ENCODE data around the gene INTS3.

Gene INTS3

DNA sequence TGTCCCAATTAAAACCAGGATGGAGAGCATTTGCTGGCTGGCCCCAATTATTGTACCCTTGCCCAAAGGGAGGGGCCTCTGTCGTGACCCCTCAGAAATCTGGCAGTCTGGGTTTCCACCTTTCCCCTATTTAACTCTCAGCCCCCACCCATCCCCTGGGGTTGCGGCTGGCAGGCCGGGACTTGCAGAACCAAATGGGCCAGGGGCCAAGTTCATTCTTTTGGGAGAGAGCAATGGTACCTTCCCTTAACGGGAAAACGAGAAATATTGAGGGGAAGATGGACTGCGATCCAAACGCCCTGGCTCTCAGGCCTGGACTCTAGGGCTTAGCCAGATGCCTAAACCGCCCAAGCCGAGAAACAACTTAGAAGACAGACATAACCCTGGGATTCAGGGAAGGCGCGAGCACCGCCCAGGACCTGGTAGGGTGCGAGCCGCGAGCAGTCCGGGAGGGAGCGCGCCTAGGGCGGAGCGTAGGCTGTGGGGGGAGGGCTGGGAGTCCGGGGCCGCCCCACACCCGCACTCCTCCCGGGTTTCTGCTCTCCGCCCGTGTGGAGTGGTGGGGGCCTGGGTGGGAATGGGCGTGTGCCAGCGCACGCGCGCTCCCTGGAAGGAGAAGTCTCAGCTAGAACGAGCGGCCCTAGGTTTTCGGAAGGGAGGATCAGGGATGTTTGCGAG lies 47.1 kb downstream of the INTS3 start, which contains the start of gene SLC27A3 (continued):
- peak; percentile 94 for TF ChIP-seq ZNF600 (tag by site-specific recombination; IDR thresholded peaks at IDR 0.05)
- peak; percentile 51 for TF ChIP-seq ZNF341 (tag by site-specific recombination; IDR thresholded peaks at IDR 0.05; ENCODE audit: low read depth)
- peak; percentile 83; the same call in 1 of the 2 replicates for TF ChIP-seq ZXDB (tag by site-specific recombination; IDR thresholded peaks at IDR 0.05)
- peak; percentile 38; the same call in 1 of the 2 replicates for TF ChIP-seq ZNF610 (tag by site-specific recombination; IDR thresholded peaks at IDR 0.05; ENCODE audit: borderline replicate concordance)
- TF ChIP-seq KLF1 (tag by site-specific recombination; IDR thresholded peaks at IDR 0.05), result peak; percentile 93
- TF ChIP-seq ZNF843 (tag by site-specific recombination; IDR thresholded peaks at IDR 0.05), result peak; percentile 33; the same call in 1 of the 2 replicates
- peak; percentile 86 for TF ChIP-seq IKZF3 (tag by site-specific recombination; IDR thresholded peaks at IDR 0.05)
- TF ChIP-seq, protein P1, sequence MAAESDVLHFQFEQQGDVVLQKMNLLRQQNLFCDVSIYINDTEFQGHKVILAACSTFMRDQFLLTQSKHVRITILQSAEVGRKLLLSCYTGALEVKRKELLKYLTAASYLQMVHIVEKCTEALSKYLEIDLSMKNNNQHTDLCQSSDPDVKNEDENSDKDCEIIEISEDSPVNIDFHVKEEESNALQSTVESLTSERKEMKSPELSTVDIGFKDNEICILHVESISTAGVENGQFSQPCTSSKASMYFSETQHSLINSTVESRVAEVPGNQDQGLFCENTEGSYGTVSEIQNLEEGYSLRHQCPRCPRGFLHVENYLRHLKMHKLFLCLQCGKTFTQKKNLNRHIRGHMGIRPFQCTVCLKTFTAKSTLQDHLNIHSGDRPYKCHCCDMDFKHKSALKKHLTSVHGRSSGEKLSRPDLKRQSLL (tag by site-specific recombination; IDR thresholded peaks at IDR 0.05), result no peak
- no peak for TF ChIP-seq ZNF677 (tag by site-specific recombination; IDR thresholded peaks at IDR 0.05)
- TF ChIP-seq SP7 (tag by site-specific recombination; IDR thresholded peaks at IDR 0.05), result peak; percentile 43
- TF ChIP-seq ZNF211 (tag by site-specific recombination; IDR thresholded peaks at IDR 0.05; ENCODE audit: low read depth), result no peak
- TF ChIP-seq, protein P2, sequence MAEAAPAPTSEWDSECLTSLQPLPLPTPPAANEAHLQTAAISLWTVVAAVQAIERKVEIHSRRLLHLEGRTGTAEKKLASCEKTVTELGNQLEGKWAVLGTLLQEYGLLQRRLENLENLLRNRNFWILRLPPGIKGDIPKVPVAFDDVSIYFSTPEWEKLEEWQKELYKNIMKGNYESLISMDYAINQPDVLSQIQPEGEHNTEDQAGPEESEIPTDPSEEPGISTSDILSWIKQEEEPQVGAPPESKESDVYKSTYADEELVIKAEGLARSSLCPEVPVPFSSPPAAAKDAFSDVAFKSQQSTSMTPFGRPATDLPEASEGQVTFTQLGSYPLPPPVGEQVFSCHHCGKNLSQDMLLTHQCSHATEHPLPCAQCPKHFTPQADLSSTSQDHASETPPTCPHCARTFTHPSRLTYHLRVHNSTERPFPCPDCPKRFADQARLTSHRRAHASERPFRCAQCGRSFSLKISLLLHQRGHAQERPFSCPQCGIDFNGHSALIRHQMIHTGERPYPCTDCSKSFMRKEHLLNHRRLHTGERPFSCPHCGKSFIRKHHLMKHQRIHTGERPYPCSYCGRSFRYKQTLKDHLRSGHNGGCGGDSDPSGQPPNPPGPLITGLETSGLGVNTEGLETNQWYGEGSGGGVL (tag by site-specific recombination; IDR thresholded peaks at IDR 0.05), result peak; percentile 95
- 0 out of 2 replicates have a peak, but pooled peaks have one; percentile 10 for TF ChIP-seq PRDM1 (tag by site-specific recombination; IDR thresholded peaks at IDR 0.05)
- no peak for TF ChIP-seq ZNF473 (tag by site-specific recombination; IDR thresholded peaks at IDR 0.05)
- TF ChIP-seq ZSCAN30 (tag by site-specific recombination; IDR thresholded peaks at IDR 0.05), result no peak
- TF ChIP-seq ZBTB7A (tag by site-specific recombination; IDR thresholded peaks at IDR 0.05; ENCODE audit: low read depth), result peak; percentile 77; the same call in 1 of the 2 replicates
- TF ChIP-seq ZNF423 (tag by site-specific recombination; IDR thresholded peaks at IDR 0.05), result peak; percentile 63; the same call in 1 of the 2 replicates
- peak; percentile 79; the same call in 1 of the 2 replicates for TF ChIP-seq KLF7 (tag by site-specific recombination; IDR thresholded peaks at IDR 0.05; ENCODE audit: borderline replicate concordance)
- TF ChIP-seq ZNF426 (tag by site-specific recombination; IDR thresholded peaks at IDR 0.05), result no peak
- TF ChIP-seq ZNF24 (tag by site-specific recombination; IDR thresholded peaks at IDR 0.05), result peak; percentile 59; the same call in 1 of the 2 replicates

DNA sequence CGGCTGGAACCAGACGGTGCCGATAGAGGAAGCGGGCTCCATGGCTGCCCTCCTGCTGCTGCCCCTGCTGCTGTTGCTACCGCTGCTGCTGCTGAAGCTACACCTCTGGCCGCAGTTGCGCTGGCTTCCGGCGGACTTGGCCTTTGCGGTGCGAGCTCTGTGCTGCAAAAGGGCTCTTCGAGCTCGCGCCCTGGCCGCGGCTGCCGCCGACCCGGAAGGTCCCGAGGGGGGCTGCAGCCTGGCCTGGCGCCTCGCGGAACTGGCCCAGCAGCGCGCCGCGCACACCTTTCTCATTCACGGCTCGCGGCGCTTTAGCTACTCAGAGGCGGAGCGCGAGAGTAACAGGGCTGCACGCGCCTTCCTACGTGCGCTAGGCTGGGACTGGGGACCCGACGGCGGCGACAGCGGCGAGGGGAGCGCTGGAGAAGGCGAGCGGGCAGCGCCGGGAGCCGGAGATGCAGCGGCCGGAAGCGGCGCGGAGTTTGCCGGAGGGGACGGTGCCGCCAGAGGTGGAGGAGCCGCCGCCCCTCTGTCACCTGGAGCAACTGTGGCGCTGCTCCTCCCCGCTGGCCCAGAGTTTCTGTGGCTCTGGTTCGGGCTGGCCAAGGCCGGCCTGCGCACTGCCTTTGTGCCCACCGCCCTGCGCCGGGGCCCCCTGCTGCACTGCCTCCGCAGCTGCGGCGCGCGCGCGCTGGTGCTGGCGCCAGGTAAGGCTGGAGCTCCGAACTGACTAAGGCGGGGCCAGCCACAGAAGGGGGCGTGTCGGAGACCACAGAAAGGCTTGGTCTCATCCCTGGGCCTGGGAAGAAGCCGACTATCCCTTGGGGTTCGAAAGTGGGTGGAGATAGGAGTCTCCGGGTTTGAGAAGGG lies 47.8 kb downstream of the INTS3 start:
- POLR2A ChIA-PET, result interaction anchor here (0.5 to 1.6 kb wide), 18 partner anchors 8 to 226 kb away, joined by 3 to 9 read pairs (median 4); partner anchors contain the start of genes CHTOP, CREB3L4, INTS3 and JTB
- peak overlapping the region; percentile 74; the same call in 1 of the 2 replicates for H3K27ac ChIP-seq (ENCODE audit: extremely low read depth, low read depth, low read length)
- H3K4me1 ChIP-seq (ENCODE audit: control insufficient read depth, insufficient read depth, low read length), result peaks cover 8% of the 10 kb centered on the region
- CTCF ChIA-PET, result interaction anchor here (0.8 to 2.7 kb wide), 5 partner anchors 22 to 424 kb away, joined by 3 to 12 read pairs (median 5); partner anchors contain the start of gene RAB13
- no peaks in the 10 kb centered on the region for H3K9me3 ChIP-seq (ENCODE audit: control insufficient read depth, insufficient read depth, low read depth, low read length)
- peak overlapping the region; percentile 60 for H3K4me3 ChIP-seq (ENCODE audit: low read depth, low read length)
- peaks cover 0 to 44% of the 10 kb centered on the region in 2 experiments; a peak in 1 of 3 replicates for H3K36me3 ChIP-seq (ENCODE audit: control insufficient read depth in 2 of 2, insufficient read depth in 1 of 2, low read length in 2 of 2)
- TF ChIP-seq ZFP37 (tag by site-specific recombination; IDR thresholded peaks at IDR 0.05) (peak; percentile 85), ZXDB (tag by site-specific recombination; IDR thresholded peaks at IDR 0.05) (no peak; the same call in 1 of the 2 replicates), ZNF2 (tag by site-specific recombination; IDR thresholded peaks at IDR 0.05) (peak; percentile 90), ZIC2 (tag by site-specific recombination; IDR thresholded peaks at IDR 0.05) (peak; percentile 62), ZNF155 (tag by site-specific recombination; IDR thresholded peaks at IDR 0.05) (no peak), GLIS1 (tag by site-specific recombination; IDR thresholded peaks at IDR 0.05) (peak; percentile 79; the same call in 1 of the 2 replicates), ZBTB7A (tag by site-specific recombination; IDR thresholded peaks at IDR 0.05; ENCODE audit: low read depth) (peak; percentile 60), ZNF184 (tag by site-specific recombination; IDR thresholded peaks at IDR 0.05) (no peak)
- TF ChIP-seq, protein P3, sequence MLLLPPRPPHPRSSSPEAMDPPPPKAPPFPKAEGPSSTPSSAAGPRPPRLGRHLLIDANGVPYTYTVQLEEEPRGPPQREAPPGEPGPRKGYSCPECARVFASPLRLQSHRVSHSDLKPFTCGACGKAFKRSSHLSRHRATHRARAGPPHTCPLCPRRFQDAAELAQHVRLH (tag by site-specific recombination; IDR thresholded peaks at IDR 0.05), result no peak
- TF ChIP-seq, protein P4, sequence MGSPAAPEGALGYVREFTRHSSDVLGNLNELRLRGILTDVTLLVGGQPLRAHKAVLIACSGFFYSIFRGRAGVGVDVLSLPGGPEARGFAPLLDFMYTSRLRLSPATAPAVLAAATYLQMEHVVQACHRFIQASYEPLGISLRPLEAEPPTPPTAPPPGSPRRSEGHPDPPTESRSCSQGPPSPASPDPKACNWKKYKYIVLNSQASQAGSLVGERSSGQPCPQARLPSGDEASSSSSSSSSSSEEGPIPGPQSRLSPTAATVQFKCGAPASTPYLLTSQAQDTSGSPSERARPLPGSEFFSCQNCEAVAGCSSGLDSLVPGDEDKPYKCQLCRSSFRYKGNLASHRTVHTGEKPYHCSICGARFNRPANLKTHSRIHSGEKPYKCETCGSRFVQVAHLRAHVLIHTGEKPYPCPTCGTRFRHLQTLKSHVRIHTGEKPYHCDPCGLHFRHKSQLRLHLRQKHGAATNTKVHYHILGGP (tag by site-specific recombination; IDR thresholded peaks at IDR 0.05), result no peak
- TF ChIP-seq, protein P5, sequence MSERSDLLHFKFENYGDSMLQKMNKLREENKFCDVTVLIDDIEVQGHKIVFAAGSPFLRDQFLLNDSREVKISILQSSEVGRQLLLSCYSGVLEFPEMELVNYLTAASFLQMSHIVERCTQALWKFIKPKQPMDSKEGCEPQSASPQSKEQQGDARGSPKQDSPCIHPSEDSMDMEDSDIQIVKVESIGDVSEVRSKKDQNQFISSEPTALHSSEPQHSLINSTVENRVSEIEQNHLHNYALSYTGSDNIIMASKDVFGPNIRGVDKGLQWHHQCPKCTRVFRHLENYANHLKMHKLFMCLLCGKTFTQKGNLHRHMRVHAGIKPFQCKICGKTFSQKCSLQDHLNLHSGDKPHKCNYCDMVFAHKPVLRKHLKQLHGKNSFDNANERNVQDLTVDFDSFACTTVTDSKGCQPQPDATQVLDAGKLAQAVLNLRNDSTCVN (tag by site-specific recombination; optimal IDR thresholded peaks at IDR 0.05), result peak; percentile 98
